ENCODE measurements around the gene CRX.

DNA sequence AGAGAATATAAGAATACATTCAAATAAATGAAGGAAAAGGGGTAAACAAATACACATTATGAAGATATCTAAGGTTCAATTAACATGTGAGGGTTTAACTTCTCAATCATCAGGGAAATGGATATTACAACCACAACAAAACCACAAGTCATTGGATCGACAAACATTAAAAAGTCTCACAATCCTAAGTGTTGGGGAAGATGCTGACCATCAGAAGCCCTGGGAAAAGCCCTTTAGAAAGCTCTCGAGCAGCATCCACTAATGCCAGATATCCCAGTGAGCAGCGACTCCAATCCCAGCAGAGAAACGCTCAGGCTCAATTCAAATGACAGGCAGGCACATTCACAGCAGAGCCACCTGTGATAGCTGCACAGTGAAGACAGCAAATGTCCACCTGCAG, 20.5 kb upstream of the CRX start:
- TF ChIP-seq CTCF (IDR thresholded peaks at IDR 0.05) (no peak), POLR2A (IDR thresholded peaks at IDR 0.05) (no peak), EP300 (IDR thresholded peaks at IDR 0.05) (no peak)

Measured in stomach (tissue), 4 donors.